Prostate gland (tissue), 2 donors: ENCODE measurements around the gene TGFBR3L. TPM values are rescaled to one million over a fixed set of nuclear protein-coding genes. Genes with fewer than 3 reads are reported as not detected.

ENCODE experiments used
- DNase-seq: peaks from one replicate; pipeline ENCODE4 v3.0.0-alpha.2; 2019; ENCODE audit warnings: low spot score
- H3K27ac ChIP-seq, 2 donors: fragments of 200-600 bp; sonication (generic); 2 replicates each; pipeline ENCODE4 v1.5.1; 2017 to 2019
- H3K27me3 ChIP-seq: fragments of 200-600 bp; sonication (generic); replicated peaks from 2 replicates; pipeline ENCODE4 v1.5.1; 2019; ENCODE audit not compliant: insufficient read depth
- H3K36me3 ChIP-seq, 2 donors: fragments of 200-600 bp; sonication (generic); 1 replicate in 1 of 2; 2 replicates in 1 of 2; pipeline versions ENCODE4 v1.5.1 to v1.8.1; 2017 to 2019
- H3K4me1 ChIP-seq: fragments of 200-600 bp; sonication (generic); replicated peaks from 2 replicates; pipeline ENCODE4 v1.5.1; 2019
- H3K4me3 ChIP-seq, 2 donors: fragments of 200-600 bp; sonication (generic); 2 replicates each; pipeline ENCODE4 v1.5.1; 2017 to 2019
- H3K9me3 ChIP-seq: fragments of 200-600 bp; sonication (generic); 2 replicates; pipeline ENCODE4 v1.5.1; 2017
- POLR2A ChIP-seq: fragments of 450-650 bp; IDR thresholded peaks from one replicate; pipeline ENCODE4 v1.6.1; 2016; ENCODE audit warnings: antibody characterized with exemption, mild to moderate bottlenecking
- POLR2AphosphoS5 ChIP-seq: sonication (generic); formaldehyde crosslinking; IDR thresholded peaks from one replicate; pipeline ENCODE4 v1.6.1; 2017; ENCODE audit warnings: antibody characterized with exemption
- WGBS: methylation state at CpG from one replicate; pipeline ENCODE4 v1.1.5; 2018; 5-methylcytosine and 5-hydroxymethylcytosine counted together
- intact Hi-C: fragments of 100-400 bp; cut with DNase I; formaldehyde crosslinking; loops from one replicate; pipeline ENCODE4 v1.14.2; 2022
- total RNA-seq, 2 donors: library from RNA; depleted of rRNA; stranded (reverse); fragments of >200 nt; gene quantifications; one replicate each; pipeline ENCODE4 v1.1.0, GENCODE V29; 2016
- TF ChIP-seq, protein P1 (sequence below), 4 experiments: fragments of 200-600 bp in 2 of 4; fragments of 450-650 bp in 2 of 4; sonication (generic) in 2 of 4; IDR thresholded peaks; 1 replicate in 3 of 4; 2 replicates in 1 of 4; pipeline ENCODE4 v1.5.1; 2016 to 2019; ENCODE audit warnings: antibody characterized with exemption in 4 of 4, mild to moderate bottlenecking in 2 of 4, moderate library complexity in 2 of 4

TGFBR3L gene
- total RNA-seq, 2 donors from 2014 or later, result 3.2 TPM; not detected in 1

DNA sequence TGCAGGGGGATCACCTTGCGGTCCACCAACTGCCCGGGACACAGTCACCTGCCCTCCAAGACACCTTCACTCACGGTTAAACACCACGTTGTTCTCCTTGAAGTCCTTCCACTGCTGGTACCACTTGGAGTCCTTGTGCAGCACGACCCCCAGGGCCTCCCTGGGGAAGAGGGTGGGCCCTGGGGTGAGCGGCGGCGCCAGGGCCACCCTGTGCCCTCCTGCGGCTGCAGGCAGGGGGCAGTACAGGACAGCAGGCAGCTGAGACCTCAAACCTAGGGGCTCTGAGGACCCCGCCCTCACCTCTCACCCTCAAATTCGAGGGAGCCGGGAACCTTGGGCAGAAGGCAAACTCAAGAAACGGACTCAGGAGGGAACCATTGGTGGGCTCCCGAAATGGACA, 18.8 kb downstream of the TGFBR3L start:
- peaks cover 10% of the 10 kb centered on the region for H3K4me1 ChIP-seq

GRCh38 chr19:7933828-7934725, 19.4 kb downstream of the TGFBR3L start:
- peaks cover 12 to 51% of the 10 kb centered on the region in 2 donors for H3K36me3 ChIP-seq
- WGBS, result 82% methylated on average over 52 of the region's 55 CpGs
- no peaks in the 10 kb centered on the region for H3K9me3 ChIP-seq
- no peak overlapping the region for H3K4me3 ChIP-seq
- H3K27me3 ChIP-seq, result no peaks in the 10 kb centered on the region
- H3K4me1 ChIP-seq, result peaks cover 8% of the 10 kb centered on the region
- H3K27ac ChIP-seq, result no peak overlapping the region
- TF ChIP-seq POLR2AphosphoS5, result no peak
- TF ChIP-seq, protein P1, sequence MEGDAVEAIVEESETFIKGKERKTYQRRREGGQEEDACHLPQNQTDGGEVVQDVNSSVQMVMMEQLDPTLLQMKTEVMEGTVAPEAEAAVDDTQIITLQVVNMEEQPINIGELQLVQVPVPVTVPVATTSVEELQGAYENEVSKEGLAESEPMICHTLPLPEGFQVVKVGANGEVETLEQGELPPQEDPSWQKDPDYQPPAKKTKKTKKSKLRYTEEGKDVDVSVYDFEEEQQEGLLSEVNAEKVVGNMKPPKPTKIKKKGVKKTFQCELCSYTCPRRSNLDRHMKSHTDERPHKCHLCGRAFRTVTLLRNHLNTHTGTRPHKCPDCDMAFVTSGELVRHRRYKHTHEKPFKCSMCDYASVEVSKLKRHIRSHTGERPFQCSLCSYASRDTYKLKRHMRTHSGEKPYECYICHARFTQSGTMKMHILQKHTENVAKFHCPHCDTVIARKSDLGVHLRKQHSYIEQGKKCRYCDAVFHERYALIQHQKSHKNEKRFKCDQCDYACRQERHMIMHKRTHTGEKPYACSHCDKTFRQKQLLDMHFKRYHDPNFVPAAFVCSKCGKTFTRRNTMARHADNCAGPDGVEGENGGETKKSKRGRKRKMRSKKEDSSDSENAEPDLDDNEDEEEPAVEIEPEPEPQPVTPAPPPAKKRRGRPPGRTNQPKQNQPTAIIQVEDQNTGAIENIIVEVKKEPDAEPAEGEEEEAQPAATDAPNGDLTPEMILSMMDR (IDR thresholded peaks at IDR 0.05), result no peak
- no peak for TF ChIP-seq POLR2A
- DNase-seq, result no peak
- intact Hi-C loops, result no loop called here

More for the DNA sequence above, 18.8 kb downstream of the TGFBR3L start:
- Histone ChIP-seq H3K4me3 (no peak overlapping the region), H3K36me3 (peaks cover 12 to 51% of the 10 kb centered on the region in 2 donors), H3K27ac (no peak overlapping the region), H3K27me3 (no peaks in the 10 kb centered on the region), H3K9me3 (no peaks in the 10 kb centered on the region)
- TF ChIP-seq POLR2AphosphoS5 (no peak), POLR2A (no peak)
- TF ChIP-seq, protein P1 (IDR thresholded peaks at IDR 0.05), result no peak
- WGBS, result 87% methylated on average over 12 of the region's 14 CpGs
- intact Hi-C loops, result no loop called here
- DNase-seq, result no peak

DNA sequence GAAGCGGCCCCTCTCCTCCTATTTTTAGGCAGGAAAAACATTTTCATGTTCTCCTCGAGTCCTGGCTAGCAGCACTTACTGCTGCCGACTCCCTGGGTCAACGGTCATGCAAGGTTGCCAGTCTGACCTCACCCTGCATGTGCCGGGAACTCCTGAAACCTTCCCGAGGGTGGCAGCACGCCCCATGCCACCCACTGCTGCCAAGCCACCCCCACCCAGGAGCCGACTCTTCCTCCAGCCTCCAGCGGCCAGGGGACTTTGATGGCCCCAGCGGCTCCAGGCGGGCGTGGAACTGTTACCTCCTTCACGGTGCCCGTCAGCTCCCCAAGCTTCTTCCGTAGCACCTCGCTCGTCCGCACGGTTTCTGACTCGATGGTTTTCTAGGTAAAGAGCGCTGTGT, 20.1 kb downstream of the TGFBR3L start:
- peaks cover 12 to 51% of the 10 kb centered on the region in 2 donors for H3K36me3 ChIP-seq
- intact Hi-C loops, result no loop called here

DNA sequence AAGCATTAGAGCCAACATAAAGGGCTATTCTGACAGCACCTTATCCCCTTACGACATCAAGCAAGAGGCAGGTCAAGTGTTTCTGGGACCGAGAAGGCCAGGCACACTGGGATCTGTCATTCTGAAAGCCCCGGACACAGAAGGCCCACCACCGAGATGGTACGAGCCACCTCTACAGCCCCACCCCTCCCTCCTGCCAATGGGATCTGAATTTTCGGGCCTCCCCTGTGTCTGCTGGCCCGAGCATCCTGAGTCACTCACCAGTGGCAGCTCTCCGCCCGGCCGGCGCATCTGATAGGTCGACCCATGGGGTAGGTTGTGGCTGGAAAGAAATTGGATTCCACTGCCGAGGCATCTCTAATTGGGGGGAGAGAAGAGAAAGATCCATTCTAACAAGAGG, 26.2 kb downstream of the TGFBR3L start:
- WGBS, result 89% methylated on average over 13 of the region's 13 CpGs
- Histone ChIP-seq H3K27me3 (no peaks in the 10 kb centered on the region), H3K36me3 (peaks cover 0 to 16% of the 10 kb centered on the region in 2 donors), H3K27ac (no peak overlapping the region), H3K4me3 (no peak overlapping the region), H3K9me3 (no peaks in the 10 kb centered on the region), H3K4me1 (no peaks in the 10 kb centered on the region)
- TF ChIP-seq POLR2AphosphoS5 (no peak), POLR2A (no peak)
- TF ChIP-seq, protein P1 (IDR thresholded peaks at IDR 0.05), result no peak
- intact Hi-C loops, result loop anchor here (5.0 kb wide), 1 partner anchor 61 kb away; no protein-coding TSS in a partner anchor
- DNase-seq, result no peak

More for the DNA sequence above, 20.1 kb downstream of the TGFBR3L start:
- TF ChIP-seq POLR2AphosphoS5, result no peak
- TF ChIP-seq POLR2A, result no peak
- TF ChIP-seq, protein P1 (IDR thresholded peaks at IDR 0.05), result no peak
- WGBS, result 88% methylated on average over 21 of the region's 21 CpGs
- Histone ChIP-seq H3K27me3 (no peaks in the 10 kb centered on the region), H3K9me3 (no peaks in the 10 kb centered on the region), H3K27ac (no peak overlapping the region), H3K4me1 (peaks cover under 1% of the 10 kb centered on the region), H3K4me3 (no peak overlapping the region)
- no peak for DNase-seq
